ENCODE results near the gene NR2C2.

NR2C2 gene

GRCh38 chr3:14914779-14915117 is 32.6 kb upstream of the NR2C2 start:
- H3K27ac ChIP-seq = no peak overlapping the region
- no peak for TF ChIP-seq CTCF (conservative IDR thresholded peaks at IDR 0.05)
- TF ChIP-seq ZFX (IDR thresholded peaks at IDR 0.05) = no peak

- TF ChIP-seq CTCF (conservative IDR thresholded peaks at IDR 0.05) (no peak; the same call in 1 of the 2 replicates), ZFX (IDR thresholded peaks at IDR 0.05) (no peak)
Observed at GRCh38 chr3:14915636-14916222, 31.7 kb upstream of the NR2C2 start.

GRCh38 chr3:14918356-14918860 is 29.0 kb upstream of the NR2C2 start:
- no peak overlapping the region for H3K27ac ChIP-seq
- TF ChIP-seq ZFX (IDR thresholded peaks at IDR 0.05) (no peak), CTCF (conservative IDR thresholded peaks at IDR 0.05) (no peak)

More at GRCh38 chr3:14915636-14916222, 31.7 kb upstream of the NR2C2 start:
- H3K27ac ChIP-seq = no peak overlapping the region

GRCh38 chr3:14920536-14920935 is 26.8 kb upstream of the NR2C2 start:
- TF ChIP-seq ZFX (IDR thresholded peaks at IDR 0.05) (no peak), CTCF (conservative IDR thresholded peaks at IDR 0.05) (no peak)

GRCh38 chr3:14921034-14921616 is 26.3 kb upstream of the NR2C2 start:
- H3K27ac ChIP-seq = no peak overlapping the region
- TF ChIP-seq CTCF (conservative IDR thresholded peaks at IDR 0.05) (peak; percentile 90), ZFX (IDR thresholded peaks at IDR 0.05) (no peak)

More at GRCh38 chr3:14920536-14920935, 26.8 kb upstream of the NR2C2 start:
- no peak overlapping the region for H3K27ac ChIP-seq

- no peak overlapping the region for H3K27ac ChIP-seq
- TF ChIP-seq ZFX (IDR thresholded peaks at IDR 0.05) (no peak), CTCF (conservative IDR thresholded peaks at IDR 0.05) (no peak)
Observed at GRCh38 chr3:14921811-14922705, 25.3 kb upstream of the NR2C2 start.

- H3K27ac ChIP-seq = no peak overlapping the region
- TF ChIP-seq ZFX (IDR thresholded peaks at IDR 0.05) = no peak
- TF ChIP-seq CTCF (conservative IDR thresholded peaks at IDR 0.05) = no peak
Observed at GRCh38 chr3:14922863-14923262, 24.5 kb upstream of the NR2C2 start.
